Nephron progenitor cell (in vitro differentiated cells): ENCODE results near the gene CCDC171.

Source experiments
- DNase-seq: peaks from one replicate; pipeline ENCODE4 v3.0.0; 2021
- H3K27ac Mint-ChIP-seq: 2 replicates; pipeline ENCODE4 v1.8.0; 2021; ENCODE audit warnings: mild to moderate bottlenecking, moderate library complexity, mixed read lengths
- H3K27me3 Mint-ChIP-seq: 2 replicates; pipeline ENCODE4 v1.8.0; 2021; ENCODE audit warnings: mild to moderate bottlenecking, low read depth, mixed read lengths; ENCODE audit not compliant: poor library complexity
- H3K36me3 Mint-ChIP-seq: 2 replicates; pipeline ENCODE4 v1.8.0; 2021; ENCODE audit warnings: low read depth, mixed read lengths
- H3K4me1 Mint-ChIP-seq: 2 replicates; pipeline ENCODE4 v1.8.0; 2021; ENCODE audit warnings: mixed read lengths
- H3K4me3 Mint-ChIP-seq: 2 replicates; pipeline ENCODE4 v1.8.0; 2021; ENCODE audit warnings: mild to moderate bottlenecking, moderate library complexity, mixed read lengths
- H3K9me3 Mint-ChIP-seq: 2 replicates; pipeline ENCODE4 v1.8.0; 2021; ENCODE audit warnings: mild to moderate bottlenecking, moderate library complexity, mixed read lengths
- CTCF ChIP-seq: fragments of 200-600 bp; sonication (generic); IDR thresholded peaks from 2 replicates; pipeline ENCODE4 v1.5.0; 2021; ENCODE audit warnings: antibody characterized with exemption

CCDC171 gene

DNA sequence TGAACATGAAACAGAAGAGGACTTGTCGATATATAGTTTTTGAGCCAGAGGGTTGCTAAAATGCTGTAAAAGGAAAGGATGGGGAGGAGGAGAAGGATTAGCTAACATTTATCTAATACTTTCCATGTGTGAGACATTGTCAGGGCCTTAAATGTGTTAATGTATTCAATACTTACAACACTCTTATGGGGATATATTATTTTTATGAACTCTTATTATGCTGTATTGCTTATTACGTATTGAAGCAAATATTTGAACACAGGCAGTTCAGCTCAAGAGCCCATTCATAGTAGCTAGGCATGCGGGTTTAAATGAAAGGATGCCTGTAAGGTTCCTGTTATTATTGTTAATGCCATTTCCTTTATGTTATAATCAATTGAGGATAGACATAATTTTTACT is 391.5 kb downstream of the CCDC171 start:
- H3K4me3 Mint-ChIP-seq, result no peak overlapping the region
- no peak overlapping the region for H3K27ac Mint-ChIP-seq
- H3K9me3 Mint-ChIP-seq, result peaks cover 10% of the 10 kb centered on the region
- H3K27me3 Mint-ChIP-seq, result no peaks in the 10 kb centered on the region
- H3K4me1 Mint-ChIP-seq, result peaks cover 18% of the 10 kb centered on the region
- no peak for TF ChIP-seq CTCF
- DNase-seq, result no peak
- H3K36me3 Mint-ChIP-seq, result no peaks in the 10 kb centered on the region

- Mint-ChIP-seq H3K4me1 (peaks cover 10% of the 10 kb centered on the region), H3K4me3 (no peak overlapping the region), H3K27me3 (peaks cover 6% of the 10 kb centered on the region), H3K9me3 (peaks cover 2% of the 10 kb centered on the region), H3K27ac (no peak overlapping the region), H3K36me3 (peaks cover under 1% of the 10 kb centered on the region)
- TF ChIP-seq CTCF, result no peak
- no peak for DNase-seq
Measured at GRCh38 chr9:15959663-15960062, 406.8 kb downstream of the CCDC171 start.

GRCh38 chr9:15961217-15961616 is 408.4 kb downstream of the CCDC171 start:
- H3K27ac Mint-ChIP-seq, result no peak overlapping the region
- H3K36me3 Mint-ChIP-seq, result no peaks in the 10 kb centered on the region
- no peaks in the 10 kb centered on the region for H3K9me3 Mint-ChIP-seq
- DNase-seq, result no peak
- peaks cover 6% of the 10 kb centered on the region for H3K27me3 Mint-ChIP-seq
- no peak overlapping the region for H3K4me3 Mint-ChIP-seq
- peaks cover 10% of the 10 kb centered on the region for H3K4me1 Mint-ChIP-seq
- no peak for TF ChIP-seq CTCF

- Mint-ChIP-seq H3K4me1 (no peaks in the 10 kb centered on the region), H3K27ac (no peak overlapping the region), H3K27me3 (no peaks in the 10 kb centered on the region), H3K36me3 (no peaks in the 10 kb centered on the region), H3K4me3 (no peak overlapping the region), H3K9me3 (no peaks in the 10 kb centered on the region)
- no peak for DNase-seq
- TF ChIP-seq CTCF, result no peak
Measured at GRCh38 chr9:15965246-15965745, 412.5 kb downstream of the CCDC171 start.

DNA sequence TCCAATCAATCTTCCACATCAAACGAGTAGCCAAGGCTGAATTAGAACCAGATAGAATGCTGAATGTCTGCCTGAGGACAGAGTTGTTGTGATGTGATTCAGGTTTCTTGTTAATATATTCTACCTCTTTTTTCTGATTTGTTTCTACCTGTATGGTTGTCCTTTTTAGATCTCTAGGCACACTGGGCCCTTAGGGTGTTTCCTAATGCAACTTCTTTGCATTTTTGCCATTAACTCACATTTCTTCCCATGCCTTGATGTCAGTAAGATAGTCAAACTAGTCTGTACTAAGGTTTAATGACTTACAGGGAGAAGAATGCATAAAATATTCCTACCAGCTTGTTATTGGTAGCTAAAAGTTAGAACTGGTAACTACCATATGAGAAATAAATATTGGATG is 413.6 kb downstream of the CCDC171 start:
- H3K4me3 Mint-ChIP-seq, result no peak overlapping the region
- no peaks in the 10 kb centered on the region for H3K27me3 Mint-ChIP-seq
- DNase-seq, result no peak
- H3K4me1 Mint-ChIP-seq, result peaks cover under 1% of the 10 kb centered on the region
- no peak for TF ChIP-seq CTCF
- no peaks in the 10 kb centered on the region for H3K9me3 Mint-ChIP-seq
- H3K27ac Mint-ChIP-seq, result no peak overlapping the region
- no peaks in the 10 kb centered on the region for H3K36me3 Mint-ChIP-seq

DNA sequence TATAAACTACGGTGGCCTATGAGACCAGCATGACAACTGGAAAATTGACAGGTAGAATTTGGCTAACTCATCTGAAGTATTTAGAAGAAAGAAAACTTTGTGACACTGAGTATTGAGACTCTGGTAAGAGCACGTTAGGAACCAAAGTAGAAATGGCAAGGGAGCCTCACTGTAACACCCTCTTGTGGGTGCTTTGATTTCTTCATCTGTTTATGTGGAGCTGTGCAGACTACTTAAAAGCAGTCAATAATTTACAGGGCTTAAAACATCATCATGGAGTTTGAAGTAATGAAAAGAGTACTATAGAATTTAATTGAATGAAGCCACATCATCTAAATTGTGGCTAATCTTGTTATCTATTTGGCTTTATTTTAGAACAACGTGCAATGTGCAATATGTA is 414.2 kb downstream of the CCDC171 start:
- TF ChIP-seq CTCF, result no peak
- Mint-ChIP-seq H3K36me3 (no peaks in the 10 kb centered on the region), H3K27me3 (no peaks in the 10 kb centered on the region), H3K4me1 (peaks cover 6% of the 10 kb centered on the region), H3K27ac (no peak overlapping the region), H3K9me3 (no peaks in the 10 kb centered on the region), H3K4me3 (no peak overlapping the region)
- no peak for DNase-seq
